ENCODE results near the gene SLC17A9.

The SLC17A9 gene

DNA sequence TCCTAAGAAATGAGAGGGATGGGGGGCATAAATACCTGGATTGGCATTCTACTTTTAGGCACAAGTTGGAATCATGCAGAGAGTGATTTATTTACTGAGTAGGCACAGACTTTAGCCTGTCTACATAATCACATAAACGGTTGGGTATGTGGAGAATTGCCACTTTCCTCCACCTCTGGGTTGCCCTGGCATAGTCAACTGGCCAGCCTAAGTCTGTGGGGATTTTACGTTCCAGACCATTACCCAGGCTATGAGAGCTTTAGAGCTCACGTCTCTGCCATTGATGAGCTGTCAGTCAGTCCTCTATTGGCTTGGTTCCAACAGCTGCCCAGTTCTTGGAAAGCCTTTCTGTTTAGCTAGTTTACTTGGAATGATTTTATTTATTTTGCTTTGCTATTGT is 59.3 kb downstream of the SLC17A9 start:
- H3K4me3 ChIP-seq (ENCODE audit: low read length), result no peak overlapping the region
- no peak for DNase-seq (ENCODE audit: low read depth)
- TF ChIP-seq, protein P1, sequence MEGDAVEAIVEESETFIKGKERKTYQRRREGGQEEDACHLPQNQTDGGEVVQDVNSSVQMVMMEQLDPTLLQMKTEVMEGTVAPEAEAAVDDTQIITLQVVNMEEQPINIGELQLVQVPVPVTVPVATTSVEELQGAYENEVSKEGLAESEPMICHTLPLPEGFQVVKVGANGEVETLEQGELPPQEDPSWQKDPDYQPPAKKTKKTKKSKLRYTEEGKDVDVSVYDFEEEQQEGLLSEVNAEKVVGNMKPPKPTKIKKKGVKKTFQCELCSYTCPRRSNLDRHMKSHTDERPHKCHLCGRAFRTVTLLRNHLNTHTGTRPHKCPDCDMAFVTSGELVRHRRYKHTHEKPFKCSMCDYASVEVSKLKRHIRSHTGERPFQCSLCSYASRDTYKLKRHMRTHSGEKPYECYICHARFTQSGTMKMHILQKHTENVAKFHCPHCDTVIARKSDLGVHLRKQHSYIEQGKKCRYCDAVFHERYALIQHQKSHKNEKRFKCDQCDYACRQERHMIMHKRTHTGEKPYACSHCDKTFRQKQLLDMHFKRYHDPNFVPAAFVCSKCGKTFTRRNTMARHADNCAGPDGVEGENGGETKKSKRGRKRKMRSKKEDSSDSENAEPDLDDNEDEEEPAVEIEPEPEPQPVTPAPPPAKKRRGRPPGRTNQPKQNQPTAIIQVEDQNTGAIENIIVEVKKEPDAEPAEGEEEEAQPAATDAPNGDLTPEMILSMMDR (IDR thresholded peaks at IDR 0.05; ENCODE audit: insufficient read depth, low read depth, low read length, missing control alignments), result no peak

DNA sequence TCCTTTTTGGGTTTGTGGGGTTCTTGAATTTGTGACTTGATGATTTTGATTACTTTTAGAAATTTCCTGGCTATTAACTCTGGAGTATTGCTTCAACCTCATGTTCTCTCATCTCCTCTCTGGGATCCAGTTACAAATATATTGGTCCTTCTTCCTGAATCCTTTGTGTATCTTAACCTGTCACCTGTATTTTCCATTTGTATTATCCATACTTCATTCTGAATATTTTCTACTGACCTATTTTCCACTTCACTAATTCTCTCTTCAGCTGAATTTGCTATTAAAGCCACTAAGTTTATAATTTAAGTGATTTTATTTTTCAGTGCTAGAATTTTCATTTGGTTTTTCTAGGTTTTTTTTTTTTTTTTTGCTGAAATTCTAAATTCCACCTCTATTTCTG is 60.7 kb downstream of the SLC17A9 start:
- no peak overlapping the region for H3K4me3 ChIP-seq (ENCODE audit: low read length)
- DNase-seq (ENCODE audit: low read depth), result no peak
- TF ChIP-seq, protein P1 (IDR thresholded peaks at IDR 0.05; ENCODE audit: insufficient read depth, low read depth, low read length, missing control alignments), result no peak

DNA sequence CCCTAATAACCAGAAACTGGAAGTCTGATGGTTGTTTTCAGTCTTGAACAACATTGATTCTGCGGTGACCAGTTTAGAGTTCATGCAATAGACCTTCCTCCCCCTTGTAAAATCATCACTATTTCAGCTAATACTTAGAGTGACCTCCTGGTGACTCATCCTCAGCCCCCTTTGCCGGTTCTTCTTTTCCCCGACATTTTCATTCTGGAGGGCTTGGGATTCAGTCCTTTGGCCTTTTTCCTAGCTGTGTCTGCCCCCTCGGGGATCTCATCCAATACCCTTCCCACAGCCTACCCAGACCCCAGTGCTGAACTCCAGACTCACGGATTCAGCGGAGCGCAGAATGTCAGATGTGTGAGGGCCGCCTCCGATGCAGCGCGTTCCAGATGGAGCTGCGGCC is 61.8 kb downstream of the SLC17A9 start:
- no peak for DNase-seq (ENCODE audit: low read depth)
- TF ChIP-seq, protein P1 (IDR thresholded peaks at IDR 0.05; ENCODE audit: insufficient read depth, low read depth, low read length, missing control alignments), result no peak
- no peak overlapping the region for H3K4me3 ChIP-seq (ENCODE audit: low read length)

DNA sequence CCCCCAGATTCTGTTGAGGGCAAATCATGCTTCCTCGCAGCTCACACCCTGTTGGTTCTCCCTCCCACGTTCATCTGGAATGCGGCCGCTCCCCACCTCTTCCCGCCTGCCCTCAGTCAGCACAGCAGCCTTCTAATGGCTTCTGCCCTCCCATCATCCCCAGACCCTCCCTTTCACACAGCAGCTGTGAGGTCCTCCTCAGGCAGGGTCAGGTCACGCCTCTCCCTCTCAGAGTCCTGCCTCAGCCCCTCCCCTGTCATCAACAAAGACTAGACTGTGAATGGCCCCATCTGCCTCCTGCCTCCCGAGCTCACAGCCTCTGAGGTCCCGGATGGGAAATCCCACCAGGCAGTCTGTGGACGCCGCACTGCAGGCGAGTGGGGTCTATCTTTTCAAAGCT is 62.2 kb downstream of the SLC17A9 start:
- H3K4me3 ChIP-seq (ENCODE audit: low read length), result no peak overlapping the region
- TF ChIP-seq, protein P1 (IDR thresholded peaks at IDR 0.05; ENCODE audit: insufficient read depth, low read depth, low read length, missing control alignments), result no peak

DNA sequence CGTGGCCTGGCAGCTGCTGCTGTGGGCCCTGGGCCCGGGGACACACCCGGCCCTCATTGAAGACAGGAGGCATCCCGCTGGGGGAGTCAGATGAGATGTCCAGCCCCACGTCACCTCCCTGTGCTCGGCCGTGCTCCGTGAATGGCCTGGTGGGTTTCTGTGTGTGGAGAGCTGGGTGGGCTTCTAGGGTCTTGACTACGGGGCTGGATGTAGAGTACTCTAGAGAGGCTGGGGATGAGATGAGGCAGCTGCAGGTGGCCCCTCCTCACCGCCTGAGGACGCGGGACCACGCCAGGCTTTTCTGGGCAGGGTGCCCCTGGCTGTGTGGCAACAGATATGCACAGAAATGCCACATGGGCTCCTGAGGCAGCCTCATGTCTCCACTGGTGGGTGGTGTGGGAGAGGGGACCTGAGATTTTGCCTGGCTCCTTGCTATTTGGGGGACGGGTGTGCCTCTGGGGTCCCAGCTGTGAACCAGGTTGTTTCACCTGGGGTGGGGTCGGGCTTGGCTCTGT is 62.7 kb downstream of the SLC17A9 start:
- TF ChIP-seq, protein P1 (IDR thresholded peaks at IDR 0.05; ENCODE audit: insufficient read depth, low read depth, low read length, missing control alignments), result no peak
- DNase-seq (ENCODE audit: low read depth), result no peak
- H3K4me3 ChIP-seq (ENCODE audit: low read length), result no peak overlapping the region

More for the DNA sequence above, 62.2 kb downstream of the SLC17A9 start:
- no peak for DNase-seq (ENCODE audit: low read depth)

DNA sequence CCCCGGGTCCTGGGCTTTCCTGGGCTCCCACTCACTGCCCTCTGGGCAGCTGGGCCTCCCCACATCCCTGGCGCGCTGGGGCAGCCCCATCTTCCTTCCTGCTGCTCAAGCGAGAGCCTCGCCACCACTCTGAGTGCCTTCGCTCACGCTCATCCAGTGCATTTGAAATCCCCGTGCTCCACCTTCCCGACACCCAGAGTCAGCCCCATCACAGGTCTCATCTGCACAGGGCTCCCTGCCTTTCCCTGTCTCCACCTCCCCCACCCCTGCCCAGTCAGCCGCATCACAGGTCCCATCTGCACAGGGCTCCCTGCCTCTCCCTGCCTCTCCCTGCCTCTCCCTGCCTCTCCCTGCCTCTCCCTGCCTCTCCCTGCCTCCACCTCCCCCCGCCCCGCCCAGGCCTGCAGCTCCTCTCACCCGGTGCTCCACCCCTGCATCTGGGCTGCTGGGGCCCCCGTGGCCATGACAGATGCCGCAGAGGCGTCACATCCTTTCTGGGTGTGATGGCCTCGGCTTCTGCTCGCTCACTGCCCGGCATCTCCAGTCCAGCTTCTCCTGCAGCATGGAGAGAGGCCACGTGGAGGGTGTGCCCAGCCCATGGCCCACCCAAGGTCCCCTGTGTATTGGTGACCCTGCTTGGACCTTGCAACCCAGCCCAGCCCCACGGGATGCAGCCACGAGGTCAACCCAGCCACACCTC is 63.3 kb downstream of the SLC17A9 start:
- H3K4me3 ChIP-seq (ENCODE audit: low read length), result no peak overlapping the region
- DNase-seq (ENCODE audit: low read depth), result no peak

More for the DNA sequence above, 63.3 kb downstream of the SLC17A9 start:
- TF ChIP-seq, protein P1 (IDR thresholded peaks at IDR 0.05; ENCODE audit: insufficient read depth, low read depth, low read length, missing control alignments), result no peak
